Measurements from ENCODE around the gene DNAJC18.

GRCh38 chr5:139482050-139482889 lies 42.9 kb upstream of the DNAJC18 start, which contains the start of gene STING1:
- TF ChIP-seq CTCF (conservative IDR thresholded peaks at IDR 0.05; ENCODE audit: low read length) (no peak), EZH2phosphoT487 (IDR thresholded peaks at IDR 0.05; ENCODE audit: borderline replicate concordance) (no peak)
